Right lobe of liver (tissue), 6 donors: ENCODE data around the gene ERGIC2. TPM values are rescaled to one million over a fixed set of nuclear protein-coding genes. Genes with fewer than 3 reads are reported as not detected.
A peak's percentile ranks its signal among the peaks of the same experiment; 100 is the strongest.
"Not testable (repeated sequence)": the region's sequence is repeated elsewhere in the genome, so short reads cannot be mapped to it uniquely, and the experiment has no call there.

Source experiments
- ATAC-seq, 4 donors: fragments of 200-7000 bp; cut with Tn5 transposase; one replicate each; pipeline ENCODE4 v1.9.1; 2020; ENCODE audit warnings: mild to moderate bottlenecking in 4 of 4, moderate library complexity in 4 of 4
- DNase-seq, 3 donors: peaks; one replicate each; pipeline ENCODE4 v3.0.0-alpha.2; 2020
- H3K27ac ChIP-seq, 3 donors: fragments of 200-600 bp; one replicate each; pipeline ENCODE4 v1.8.0; 2022
- H3K27me3 ChIP-seq, 2 donors: fragments of 200-600 bp; one replicate each; pipeline ENCODE4 v1.8.0; 2022
- H3K36me3 ChIP-seq, 4 donors: fragments of 200-600 bp; sonication (generic) in 1 of 4; one replicate each; pipeline versions ENCODE4 v1.5.1 to v1.8.0; 2017 to 2022; ENCODE audit warnings: control low read depth in 1 of 4
- H3K4me1 ChIP-seq, 4 donors: fragments of 200-600 bp; sonication (generic) in 1 of 4; one replicate each; pipeline versions ENCODE4 v1.5.1 to v1.8.0; 2017 to 2022; ENCODE audit warnings: control low read depth in 1 of 4
- H3K4me3 ChIP-seq, 3 donors: fragments of 200-600 bp; one replicate each; pipeline ENCODE4 v1.8.0; 2022
- H3K9me3 ChIP-seq, 4 donors: fragments of 200-600 bp; sonication (generic) in 1 of 4; one replicate each; pipeline versions ENCODE4 v1.5.1 to v1.8.0; 2017 to 2022; ENCODE audit warnings: control low read depth in 1 of 4
- POLR2A ChIP-seq: fragments of 450-650 bp; IDR thresholded peaks from one replicate; pipeline ENCODE4 v1.6.1; 2017; ENCODE audit warnings: antibody characterized with exemption, mild to moderate bottlenecking
- whole genome bisulfite sequencing: methylation state at CpG from one replicate; pipeline ENCODE4 v1.1.6; 2018; ENCODE audit warnings: low coverage, low lambda C conversion rate; ENCODE audit not compliant: insufficient coverage; ENCODE audit errors: missing lambda C conversion rate; 5-methylcytosine and 5-hydroxymethylcytosine counted together
- intact Hi-C, 2 donors: fragments of 100-400 bp; cut with DNase I; formaldehyde crosslinking; loops; one replicate each; pipeline versions ENCODE4 v1.11.2 to v1.14.1; 2022
- total RNA-seq, 6 experiments: library from RNA; depleted of rRNA in 2 of 6; stranded (reverse); fragments of >200 nt in 2 of 6; fragmentation: NEBNext Ultra II Directional in 3 of 6; extraction: Animal tissue kit (Norgen Biotek cat#: 25700) in 3 of 6; gene quantifications; one replicate each; pipeline versions ENCODE4 v1.1.0 to v1.2.4, GENCODE V29; 2016 to 2023
- TF ChIP-seq, protein P1 (sequence below), 4 donors: fragments of 200-600 bp in 3 of 4; fragments of 450-650 bp in 1 of 4; IDR thresholded peaks; one replicate each; pipeline versions ENCODE4 v1.5.1 to v1.8.0; 2016 to 2022; ENCODE audit warnings: antibody characterized with exemption in 4 of 4, mild to moderate bottlenecking in 2 of 4
- donor health status: DM: no; HTN: yes; CAD: no.
- donor health status: DM: no; HTN: no; CAD: no.
- donor health status: DM: no; HTN: no; CAD: no.
- donor health status: DM: no; HTN: yes; CAD: no.
- donor health status: DM: no; HTN: yes; CAD: no.

Gene ERGIC2
- total RNA-seq, 6 experiments from 2014 or later = 27.8 to 54.1 (median 38.6) TPM

GRCh38 chr12:29396774-29397173, 15.8 kb upstream of the ERGIC2 start:
- intact Hi-C loops = no loop called here
- ATAC-seq (no peak), DNase-seq (no peak)
- Histone ChIP-seq H3K27ac (no peak overlapping the region), H3K36me3 (peaks cover 0 to 1% (median 0%) of the 10 kb centered on the region in 4 donors), H3K9me3 (no peaks in the 10 kb centered on the region), H3K27me3 (no peaks in the 10 kb centered on the region), H3K4me1 (no peaks in the 10 kb centered on the region), H3K4me3 (no peak overlapping the region)
- no peak for TF ChIP-seq POLR2A
- TF ChIP-seq, protein P1, sequence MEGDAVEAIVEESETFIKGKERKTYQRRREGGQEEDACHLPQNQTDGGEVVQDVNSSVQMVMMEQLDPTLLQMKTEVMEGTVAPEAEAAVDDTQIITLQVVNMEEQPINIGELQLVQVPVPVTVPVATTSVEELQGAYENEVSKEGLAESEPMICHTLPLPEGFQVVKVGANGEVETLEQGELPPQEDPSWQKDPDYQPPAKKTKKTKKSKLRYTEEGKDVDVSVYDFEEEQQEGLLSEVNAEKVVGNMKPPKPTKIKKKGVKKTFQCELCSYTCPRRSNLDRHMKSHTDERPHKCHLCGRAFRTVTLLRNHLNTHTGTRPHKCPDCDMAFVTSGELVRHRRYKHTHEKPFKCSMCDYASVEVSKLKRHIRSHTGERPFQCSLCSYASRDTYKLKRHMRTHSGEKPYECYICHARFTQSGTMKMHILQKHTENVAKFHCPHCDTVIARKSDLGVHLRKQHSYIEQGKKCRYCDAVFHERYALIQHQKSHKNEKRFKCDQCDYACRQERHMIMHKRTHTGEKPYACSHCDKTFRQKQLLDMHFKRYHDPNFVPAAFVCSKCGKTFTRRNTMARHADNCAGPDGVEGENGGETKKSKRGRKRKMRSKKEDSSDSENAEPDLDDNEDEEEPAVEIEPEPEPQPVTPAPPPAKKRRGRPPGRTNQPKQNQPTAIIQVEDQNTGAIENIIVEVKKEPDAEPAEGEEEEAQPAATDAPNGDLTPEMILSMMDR (IDR thresholded peaks at IDR 0.05) = no peak
- WGBS = 63% methylated on average over 3 of the region's 3 CpGs

DNA sequence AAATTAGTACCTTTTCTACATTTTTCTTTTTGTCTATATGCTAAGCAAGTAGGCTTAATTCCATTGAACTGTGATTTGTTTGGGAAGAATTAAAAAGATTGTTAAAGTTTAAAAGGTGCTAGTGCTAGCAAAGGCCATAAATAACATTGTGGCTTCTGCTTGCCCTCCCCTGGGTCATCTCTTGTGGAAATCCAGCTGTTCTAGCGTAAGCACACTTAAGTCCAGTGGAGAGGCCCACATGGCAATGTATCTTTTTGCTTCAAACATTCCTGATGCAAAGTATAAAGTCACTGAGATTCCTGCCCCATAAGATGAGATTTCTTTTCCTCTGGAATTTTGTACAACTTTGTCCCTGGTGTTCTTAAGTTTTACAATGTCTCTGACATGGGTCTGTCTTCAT, 14.4 kb upstream of the ERGIC2 start:
- H3K27me3 ChIP-seq = no peaks in the 10 kb centered on the region
- no peaks in the 10 kb centered on the region for H3K4me1 ChIP-seq
- intact Hi-C loops = no loop called here
- ATAC-seq (no peak), DNase-seq (no peak)
- no CpG with 5 or more reads among the region's 1 CpG for WGBS
- no peak for TF ChIP-seq POLR2A
- TF ChIP-seq, protein P1 (IDR thresholded peaks at IDR 0.05) = no peak
- H3K4me3 ChIP-seq = no peak overlapping the region
- peaks cover 0 to 1% (median 0%) of the 10 kb centered on the region in 4 donors for H3K36me3 ChIP-seq
- no peaks in the 10 kb centered on the region for H3K9me3 ChIP-seq
- H3K27ac ChIP-seq = no peak overlapping the region

GRCh38 chr12:29390419-29390818, 9.4 kb upstream of the ERGIC2 start:
- H3K27ac ChIP-seq, H3K36me3 ChIP-seq, DNase-seq, intact Hi-C loops, H3K4me1 ChIP-seq, H3K27me3 ChIP-seq, H3K4me3 ChIP-seq, H3K9me3 ChIP-seq: not testable (repeated sequence)
- peak in 1 of 4 donors; percentile 46 for ATAC-seq
- WGBS = 43% methylated on average over 3 of the region's 3 CpGs

- no peak for ATAC-seq
- intact Hi-C loops = no loop called here
- DNase-seq = no peak
- Histone ChIP-seq H3K27ac (no peak overlapping the region), H3K9me3 (no peaks in the 10 kb centered on the region), H3K27me3 (no peaks in the 10 kb centered on the region), H3K4me3 (no peak overlapping the region), H3K4me1 (no peaks in the 10 kb centered on the region), H3K36me3 (no peaks in the 10 kb centered on the region)
- no peak for TF ChIP-seq POLR2A
- TF ChIP-seq, protein P1 (IDR thresholded peaks at IDR 0.05) = no peak
- 89% methylated on average over 18 of the region's 65 CpGs for WGBS
These were observed 8.4 kb upstream of the ERGIC2 start for GRCh38 chr12:29389295-29389919.

- H3K27ac ChIP-seq, H3K27me3 ChIP-seq, H3K4me3 ChIP-seq, ATAC-seq, DNase-seq, intact Hi-C loops, H3K9me3 ChIP-seq, H3K4me1 ChIP-seq, H3K36me3 ChIP-seq: not testable (repeated sequence)
- WGBS = no CpG with 5 or more reads among the region's 36 CpGs
These were observed 5.2 kb upstream of the ERGIC2 start for GRCh38 chr12:29386084-29386680.

DNA sequence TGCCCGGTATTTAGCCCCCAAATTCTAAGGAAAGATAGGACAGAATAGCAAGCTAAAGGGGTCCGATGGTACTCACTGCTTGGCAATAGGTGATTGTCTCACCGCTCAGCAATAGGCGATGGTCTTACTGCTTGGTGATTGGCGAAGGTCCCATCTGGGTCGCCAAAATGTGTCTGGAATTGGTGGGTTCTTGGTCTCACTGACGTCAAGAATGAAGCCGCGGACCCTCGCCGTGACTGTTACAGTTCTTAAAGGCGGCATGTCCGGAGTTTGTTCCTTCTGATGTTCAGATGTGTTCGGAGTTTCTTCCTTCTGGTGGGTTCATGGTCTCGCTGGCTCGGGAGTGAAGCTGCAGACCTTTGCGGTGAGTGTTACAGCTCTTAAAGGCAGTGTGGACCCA, 4.2 kb upstream of the ERGIC2 start:
- H3K4me3 ChIP-seq, H3K27ac ChIP-seq, DNase-seq, H3K9me3 ChIP-seq, H3K36me3 ChIP-seq, H3K4me1 ChIP-seq, intact Hi-C loops, ATAC-seq, H3K27me3 ChIP-seq: not testable (repeated sequence)
- 79% methylated on average over 6 of the region's 17 CpGs for WGBS
